ENCODE measurements around the gene KCNAB2.

- TF ChIP-seq EZH2 (IDR thresholded peaks at IDR 0.05; ENCODE audit: insufficient read depth, poor library complexity, severe bottlenecking) (no peak), EZH2phosphoT487 (IDR thresholded peaks at IDR 0.05; ENCODE audit: insufficient read depth, low read depth) (no peak)
Observed at GRCh38 chr1:6130036-6130435, 84.3 kb downstream of the KCNAB2 start.

All from GM23248 (cell line).